Heart right ventricle (tissue), 16 donors: Measurements from ENCODE around the gene SPTBN5. TPM values are rescaled to one million over a fixed set of nuclear protein-coding genes. Genes with fewer than 3 reads are reported as not detected.

ENCODE experiments used
- ATAC-seq, 8 donors: fragments of 200-7000 bp; cut with Tn5 transposase; one replicate each; pipeline ENCODE4 v1.9.1; 2020; ENCODE audit warnings: mild to moderate bottlenecking in 8 of 8, moderate library complexity in 8 of 8, moderate number of reproducible peaks in 1 of 8
- DNase-seq, 2 donors: peaks; one replicate each; pipeline ENCODE4 v3.0.0-alpha.2; 2020
- H3K27ac ChIP-seq, 10 donors: fragments of 200-600 bp; sonication (generic) in 2 of 10; one replicate each; pipeline versions ENCODE4 v1.5.0 to v1.8.0; 2020 to 2022; ENCODE audit warnings: mild to moderate bottlenecking in 3 of 10
- H3K27me3 ChIP-seq, 7 donors: fragments of 200-600 bp; one replicate each; pipeline ENCODE4 v1.8.0; 2021 to 2022; ENCODE audit warnings: mild to moderate bottlenecking in 2 of 7
- H3K36me3 ChIP-seq, 9 donors: fragments of 200-600 bp; sonication (generic) in 1 of 9; one replicate each; pipeline versions ENCODE4 v1.5.0 to v1.8.0; 2020 to 2022; ENCODE audit warnings: mild to moderate bottlenecking in 2 of 9
- H3K4me1 ChIP-seq, 9 donors: fragments of 200-600 bp; sonication (generic) in 1 of 9; one replicate each; pipeline versions ENCODE4 v1.5.0 to v1.8.0; 2020 to 2022; ENCODE audit warnings: mild to moderate bottlenecking in 4 of 9
- H3K4me3 ChIP-seq, 10 donors: fragments of 200-600 bp; sonication (generic) in 2 of 10; one replicate each; pipeline versions ENCODE4 v1.5.0 to v1.8.0; 2020 to 2022; ENCODE audit warnings: mild to moderate bottlenecking in 7 of 10, moderate library complexity in 2 of 10
- H3K9me3 ChIP-seq, 11 donors: fragments of 200-600 bp in 10 of 11; sonication (generic) in 2 of 11; one replicate each; pipeline versions ENCODE4 v1.5.0 to v1.8.0; 2013 to 2022; ENCODE audit warnings: mild to moderate bottlenecking in 2 of 11, control low read depth in 1 of 11, moderate library complexity in 1 of 11
- CTCF ChIP-seq, 9 donors: fragments of 200-600 bp; sonication (generic) in 2 of 9; IDR thresholded peaks; one replicate each; pipeline versions ENCODE4 v1.5.0 to v1.8.0; 2021 to 2022; ENCODE audit warnings: antibody characterized with exemption in 9 of 9, mild to moderate bottlenecking in 5 of 9, moderate library complexity in 1 of 9
- WGBS, 2 donors: extraction: QIAGEN DNeasy Blood & Tissue Kit; methylation state at CpG; one replicate each; pipeline ENCODE4 v1.1.7; 2013; ENCODE audit warnings: inconsistent platforms in 1 of 2; 5-methylcytosine and 5-hydroxymethylcytosine counted together
- intact Hi-C, 10 donors: fragments of 100-400 bp; cut with DNase I; formaldehyde crosslinking; loops; one replicate each; pipeline versions ENCODE4 v1.11.1 to v1.14.2; 2022
- polyA plus RNA-seq, 2 donors: library from polyadenylated mRNA; stranded (reverse); fragments of 200-250 nt; gene quantifications; one replicate each; pipeline ENCODE4 v1.2.3, GENCODE V29; 2013
- total RNA-seq, 10 donors: library from RNA; stranded (reverse); fragmentation: NEBNext Ultra II Directional in 3 of 10; extraction: Animal tissue kit (Norgen Biotek cat#: 25700) in 3 of 10; gene quantifications; one replicate each; pipeline versions ENCODE4 v1.2.1 to v1.2.4, GENCODE V29; 2021 to 2023
- donor health status: Arrhythmogenic right ventricular cardiomyopathy.
- donor health status: ischemic (EF 13 %, LVEDD 7.1; RV severe dilation, severe dysfunction).
- donor health status: healthy with polysubstance abuse.
- donor health status: DM: no; HTN: yes; CAD: no.
- donor health status: DM: no; HTN: no; CAD: no.
- donor health status: ischemic (EF 25% LVEDD 6.9; RV normal size, moderate dysfunction).
- donor health status: ischemic (EF 25% LVEDD 5.7; RV mildly dilated, moderate dysfunction).
- donor health status: healthy.
- donor health status: DM: yes; HTN: yes; CAD: no.
- donor health status: Ischemic cardiomyopathy.
- donor health status: ischemic (EF 35%, LVEDD 5.7; RV mildly dilated, moderate dysfunction).
- donor health status: nonischemic (EF 11% LVEDD 7.7; RV severe dilation, severe dysfunction).
- donor health status: DM: yes; HTN: yes; CAD: no.
- donor health status: PGD.
- donor health status: ischemic (EF 29% LVEDD 5.4; RV normal size, mild dysfunction).
- donor health status: nonischemic (EF 23%, LVEDD 6.1; RV moderate dilation, normal function).

The SPTBN5 gene
- total and polyA plus RNA-seq, 12 donors, result 0.94 to 8.7 (median 2.4) TPM

- TF ChIP-seq CTCF (IDR thresholded peaks at IDR 0.05), result no peak
- Histone ChIP-seq H3K4me3 (no peak overlapping the region), H3K4me1 (peaks cover 25 to 98% (median 87%) of the 10 kb centered on the region in 9 donors), H3K9me3 (no peaks in the 10 kb centered on the region), H3K36me3 (peaks cover 0 to 73% (median 15%) of the 10 kb centered on the region in 9 donors), H3K27ac (peak overlapping the region in 8 of 10 donors; percentile 30 to 89 (median 74)), H3K27me3 (no peaks in the 10 kb centered on the region)
- DNase-seq, result no peak
- 42 to 53% methylated on average over 13 of the region's 13 CpGs for WGBS, 2 donors
- ATAC-seq, result peak in 1 of 8 donors; percentile 18
- intact Hi-C loops, result no loop called here
These were observed 46.6 kb upstream of the SPTBN5 start for GRCh38 chr15:41940441-41940857.

GRCh38 chr15:41939986-41940385, 46.1 kb upstream of the SPTBN5 start:
- peaks cover 0 to 68% (median 15%) of the 10 kb centered on the region in 9 donors for H3K36me3 ChIP-seq
- no peak for TF ChIP-seq CTCF (IDR thresholded peaks at IDR 0.05)
- H3K4me3 ChIP-seq, result no peak overlapping the region
- no peaks in the 10 kb centered on the region for H3K9me3 ChIP-seq
- peaks cover 20 to 98% (median 87%) of the 10 kb centered on the region in 9 donors for H3K4me1 ChIP-seq
- no peak for ATAC-seq
- no peak for DNase-seq
- intact Hi-C loops, result no loop called here
- H3K27me3 ChIP-seq, result no peaks in the 10 kb centered on the region
- H3K27ac ChIP-seq, result peak overlapping the region in 7 of 10 donors; percentile 47 to 89 (median 78)
- 95 to 96% methylated on average over 9 of the region's 9 CpGs for WGBS, 2 donors

- ATAC-seq, result peak in 5 of 8 donors; percentile 4 to 34 (median 31)
- intact Hi-C loops, result no loop called here
- peak in 1 of 9 donors; percentile 1 for TF ChIP-seq CTCF (IDR thresholded peaks at IDR 0.05)
- H3K27me3 ChIP-seq, result no peaks in the 10 kb centered on the region
- DNase-seq, result no peak
- H3K4me1 ChIP-seq, result peaks cover 25 to 98% (median 88%) of the 10 kb centered on the region in 9 donors
- peak overlapping the region; percentile 27 to 89 (median 79) for H3K27ac ChIP-seq
- peaks cover 0 to 45% (median 12%) of the 10 kb centered on the region in 9 donors for H3K36me3 ChIP-seq
- WGBS, 2 donors, result 49 to 58% methylated on average over 4 of the region's 4 CpGs
- H3K9me3 ChIP-seq, result no peaks in the 10 kb centered on the region
- no peak overlapping the region for H3K4me3 ChIP-seq
These were observed 43.7 kb upstream of the SPTBN5 start for GRCh38 chr15:41937568-41937923.

- 50 to 63% methylated on average over 19 of the region's 19 CpGs for WGBS, 2 donors
- ATAC-seq (peak; percentile 39 to 59 (median 52)), DNase-seq (peak in 1 of 2 donors; percentile 69)
- Histone ChIP-seq H3K9me3 (no peaks in the 10 kb centered on the region), H3K27ac (peak overlapping the region; percentile 27 to 89 (median 80)), H3K4me3 (peak overlapping the region in 1 of 10 donors; percentile 2), H3K36me3 (peaks cover 0 to 44% (median 9%) of the 10 kb centered on the region in 9 donors), H3K4me1 (peaks cover 27 to 100% (median 90%) of the 10 kb centered on the region in 9 donors), H3K27me3 (no peaks in the 10 kb centered on the region)
- intact Hi-C loops, result no loop called here
- TF ChIP-seq CTCF (IDR thresholded peaks at IDR 0.05), result peak in 2 of 9 donors; percentile 15 to 16
These were observed 43.1 kb upstream of the SPTBN5 start for GRCh38 chr15:41936649-41937567.
